Activated CD4-positive, alpha-beta T cell treated with anti-CD3 and anti-CD28 coated beads for 48 hours (primary cell): ENCODE results near the gene MAST1.
"Not testable (repeated sequence)": the region's sequence is repeated elsewhere in the genome, so short reads cannot be mapped to it uniquely, and the experiment has no call there.

Experiments used
- DNase-seq: peaks from one replicate; pipeline ENCODE4 v3.0.0-alpha.2; 2020

The MAST1 gene

GRCh38 chr19:12801466-12802266, 36.6 kb upstream of the MAST1 start, which contains the start of the genes PRDX2 and THSD8:
Gene PRDX2, minus strand, starts transcription at chr19:12801800. Its CDS starts 539 bp downstream, at chr19:12801261.
Gene THSD8, plus strand, starts transcription at chr19:12802069. Its CDS starts 3 bp downstream, at chr19:12802072.
- peak; percentile 88 for DNase-seq

GRCh38 chr19:12802267-12803106, 35.8 kb upstream of the MAST1 start:
- DNase-seq, result no peak

- DNase-seq, result no peak
Measured at GRCh38 chr19:12804051-12804450, 34.3 kb upstream of the MAST1 start.

GRCh38 chr19:12806242-12807081, 31.9 kb upstream of the MAST1 start, which contains the start of gene RNASEH2A:
Gene RNASEH2A, plus strand, starts transcription at chr19:12806584. Its CDS starts 90 bp downstream, at chr19:12806674.
- DNase-seq, result peak; percentile 93

- no peak for DNase-seq
Measured at GRCh38 chr19:12815088-12815487, 23.2 kb upstream of the MAST1 start.

- DNase-seq, result not testable (repeated sequence)
Measured at GRCh38 chr19:12817188-12817587, 21.1 kb upstream of the MAST1 start.

- DNase-seq, result not testable (repeated sequence)
Measured at GRCh38 chr19:12817810-12818209, 20.5 kb upstream of the MAST1 start.

- DNase-seq, result no peak
Measured at GRCh38 chr19:12821761-12822160, 16.6 kb upstream of the MAST1 start.

GRCh38 chr19:12825254-12826131, 12.8 kb upstream of the MAST1 start:
- peak; percentile 54 for DNase-seq

- peak; percentile 67 for DNase-seq
Measured at GRCh38 chr19:12828494-12828893, 9.8 kb upstream of the MAST1 start.

GRCh38 chr19:12833418-12833737, 4.9 kb upstream of the MAST1 start:
- DNase-seq, result no peak

GRCh38 chr19:12833738-12834565, 4.4 kb upstream of the MAST1 start:
- peak; percentile 51 for DNase-seq

- peak; percentile 12 for DNase-seq
Measured at GRCh38 chr19:12834566-12834943, 3.8 kb upstream of the MAST1 start, which contains the start of gene RTBDN. Gene RTBDN, minus strand, starts transcription at chr19:12834579. Its CDS starts 4,600 bp downstream, at chr19:12829979.

- peak; percentile 64 for DNase-seq
Measured at GRCh38 chr19:12834976-12835757, 3.1 kb upstream of the MAST1 start.

- DNase-seq, result no peak
Measured at GRCh38 chr19:12836529-12836863, 1.8 kb upstream of the MAST1 start.

GRCh38 chr19:12837225-12837624, 1.1 kb upstream of the MAST1 start:
- DNase-seq, result peak; percentile 33

- DNase-seq, result peak; percentile 44
Measured at GRCh38 chr19:12838886-12839756, 806 bp downstream of the MAST1 start.

GRCh38 chr19:12840091-12841079, 2.1 kb downstream of the MAST1 start:
- peak; percentile 86 for DNase-seq
